HFFc6 (cell line): ENCODE measurements around the gene VAT1. TPM values are rescaled to one million over a fixed set of nuclear protein-coding genes. Genes with fewer than 3 reads are reported as not detected.

ENCODE experiments used
- DNase-seq: peaks from one replicate; pipeline ENCODE4 v3.0.0-alpha.2; 2018
- H3K27ac Mint-ChIP-seq: 2 replicates; pipeline ENCODE4 v1.8.0; 2020; ENCODE audit warnings: mild to moderate bottlenecking, mixed read lengths
- H3K27me3 Mint-ChIP-seq: 2 replicates; pipeline ENCODE4 v1.8.0; 2021; ENCODE audit warnings: mild to moderate bottlenecking, moderate library complexity, mixed read lengths; ENCODE audit not compliant: insufficient read depth
- H3K36me3 Mint-ChIP-seq: 2 replicates; pipeline ENCODE4 v1.8.0; 2021; ENCODE audit warnings: low read depth, mixed read lengths
- H3K4me1 Mint-ChIP-seq: 2 replicates; pipeline ENCODE4 v1.8.0; 2020; ENCODE audit warnings: low read depth, mixed read lengths
- H3K4me3 Mint-ChIP-seq: 2 replicates; pipeline ENCODE4 v1.8.0; 2020; ENCODE audit warnings: mild to moderate bottlenecking, moderate library complexity, mixed read lengths
- H3K9me3 Mint-ChIP-seq: 2 replicates; pipeline ENCODE4 v1.8.0; 2020; ENCODE audit warnings: mild to moderate bottlenecking, mixed read lengths
- total RNA-seq, 6 experiments: library from RNA; stranded (reverse); fragmentation: NEBNext Ultra II Directional; extraction: Animal tissue kit (Norgen Biotek cat#: 25700); gene quantifications; 2 replicates in 1 of 6; 3 replicates in 5 of 6; pipeline ENCODE4 v1.2.3, GENCODE V29; 2021
- TF ChIP-seq, protein P1 (sequence below): fragments of 200-600 bp; sonication (generic); IDR thresholded peaks from 2 replicates; pipeline ENCODE4 v1.5.0; 2021; ENCODE audit warnings: antibody characterized with exemption, mild to moderate bottlenecking

Gene VAT1
- total RNA-seq, 6 experiments from 2014 or later, result 150 to 274 (median 244) TPM

DNA sequence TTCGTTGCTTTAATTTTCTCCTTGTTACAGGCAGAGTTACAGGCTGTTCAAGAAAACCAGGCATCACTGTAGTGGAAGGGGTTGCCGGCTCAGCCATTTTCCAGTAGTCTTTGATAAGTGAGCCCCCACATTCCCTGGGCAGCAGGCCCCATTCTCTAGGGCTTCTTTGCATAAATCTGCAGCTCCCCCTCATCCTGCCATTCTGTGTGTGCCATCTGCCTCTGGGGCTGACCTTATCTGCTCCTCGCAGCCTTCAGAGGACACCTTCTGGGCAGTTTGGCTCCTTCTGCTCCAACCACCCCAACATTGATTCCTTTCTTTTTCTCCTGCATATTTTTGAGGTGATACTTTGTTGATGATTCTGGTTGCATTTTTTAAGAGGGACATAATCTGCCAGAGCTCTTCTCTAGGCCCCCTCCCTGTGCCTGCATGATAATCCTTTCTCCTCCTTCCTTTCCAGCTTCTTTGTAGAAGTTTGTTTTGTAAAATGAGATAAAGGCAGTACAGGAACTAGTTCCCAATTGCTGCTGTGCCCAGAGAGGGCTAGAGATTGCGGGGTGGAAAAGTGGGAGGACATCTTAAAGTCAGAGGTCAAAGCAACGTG lies 19.9 kb upstream of the VAT1 start:
- no peaks in the 10 kb centered on the region; the same call in 1 of the 2 replicates for H3K27me3 Mint-ChIP-seq
- TF ChIP-seq, protein P1, sequence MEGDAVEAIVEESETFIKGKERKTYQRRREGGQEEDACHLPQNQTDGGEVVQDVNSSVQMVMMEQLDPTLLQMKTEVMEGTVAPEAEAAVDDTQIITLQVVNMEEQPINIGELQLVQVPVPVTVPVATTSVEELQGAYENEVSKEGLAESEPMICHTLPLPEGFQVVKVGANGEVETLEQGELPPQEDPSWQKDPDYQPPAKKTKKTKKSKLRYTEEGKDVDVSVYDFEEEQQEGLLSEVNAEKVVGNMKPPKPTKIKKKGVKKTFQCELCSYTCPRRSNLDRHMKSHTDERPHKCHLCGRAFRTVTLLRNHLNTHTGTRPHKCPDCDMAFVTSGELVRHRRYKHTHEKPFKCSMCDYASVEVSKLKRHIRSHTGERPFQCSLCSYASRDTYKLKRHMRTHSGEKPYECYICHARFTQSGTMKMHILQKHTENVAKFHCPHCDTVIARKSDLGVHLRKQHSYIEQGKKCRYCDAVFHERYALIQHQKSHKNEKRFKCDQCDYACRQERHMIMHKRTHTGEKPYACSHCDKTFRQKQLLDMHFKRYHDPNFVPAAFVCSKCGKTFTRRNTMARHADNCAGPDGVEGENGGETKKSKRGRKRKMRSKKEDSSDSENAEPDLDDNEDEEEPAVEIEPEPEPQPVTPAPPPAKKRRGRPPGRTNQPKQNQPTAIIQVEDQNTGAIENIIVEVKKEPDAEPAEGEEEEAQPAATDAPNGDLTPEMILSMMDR, result no peak
- no peaks in the 10 kb centered on the region for H3K36me3 Mint-ChIP-seq
- no peak for DNase-seq
- H3K4me1 Mint-ChIP-seq, result peaks cover 21% of the 10 kb centered on the region
- no peaks in the 10 kb centered on the region for H3K9me3 Mint-ChIP-seq
- no peak overlapping the region for H3K27ac Mint-ChIP-seq
- H3K4me3 Mint-ChIP-seq, result no peak overlapping the region

DNA sequence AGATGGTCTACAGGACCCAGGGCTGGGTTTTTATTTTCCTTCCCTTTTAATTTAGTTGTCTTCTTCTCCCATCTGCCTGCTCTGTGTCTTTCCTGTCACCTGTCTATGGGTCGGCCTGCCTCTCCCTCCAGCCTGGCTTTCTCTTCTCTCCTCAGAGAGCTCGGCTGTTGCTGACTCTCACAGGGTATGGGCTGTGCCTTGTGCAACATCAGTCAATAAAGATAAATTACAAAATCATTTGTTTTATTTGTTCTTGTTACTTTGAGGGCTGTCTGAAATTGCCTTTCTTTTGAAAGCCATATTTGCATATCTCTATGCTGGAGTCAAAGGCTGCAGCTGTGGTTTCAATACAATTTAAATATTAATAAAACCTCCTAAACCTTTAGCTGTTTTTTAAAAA lies 18.5 kb upstream of the VAT1 start:
- no peak for DNase-seq
- no peak overlapping the region for H3K27ac Mint-ChIP-seq
- H3K27me3 Mint-ChIP-seq, result no peaks in the 10 kb centered on the region; the same call in 1 of the 2 replicates
- TF ChIP-seq, protein P1, result no peak
- no peak overlapping the region for H3K4me3 Mint-ChIP-seq
- H3K9me3 Mint-ChIP-seq, result no peaks in the 10 kb centered on the region
- no peaks in the 10 kb centered on the region for H3K36me3 Mint-ChIP-seq
- H3K4me1 Mint-ChIP-seq, result peaks cover 21% of the 10 kb centered on the region

DNA sequence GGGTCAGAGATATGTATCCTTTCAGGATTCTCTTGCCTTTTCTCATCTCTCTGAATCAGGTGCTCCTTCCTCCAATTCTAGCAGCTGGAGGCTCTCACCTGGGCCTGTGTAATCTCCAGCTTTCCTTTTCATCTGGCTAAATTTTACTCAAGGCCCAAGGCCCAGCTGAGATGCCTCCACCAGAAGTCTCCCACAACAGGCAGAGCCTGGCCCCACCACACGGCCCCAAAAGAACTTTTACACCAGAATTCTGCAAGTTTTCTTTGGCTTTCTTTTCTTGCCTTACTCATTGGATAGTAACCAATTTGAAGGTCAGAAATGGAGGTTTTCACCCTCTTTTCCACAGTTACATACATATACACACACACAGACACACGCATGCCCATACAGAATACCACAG lies 17.5 kb upstream of the VAT1 start:
- Mint-ChIP-seq H3K27me3 (no peaks in the 10 kb centered on the region; the same call in 1 of the 2 replicates), H3K9me3 (no peaks in the 10 kb centered on the region), H3K4me3 (no peak overlapping the region), H3K36me3 (no peaks in the 10 kb centered on the region), H3K27ac (no peak overlapping the region), H3K4me1 (peaks cover 21% of the 10 kb centered on the region)
- TF ChIP-seq, protein P1, result no peak
- DNase-seq, result no peak

DNA sequence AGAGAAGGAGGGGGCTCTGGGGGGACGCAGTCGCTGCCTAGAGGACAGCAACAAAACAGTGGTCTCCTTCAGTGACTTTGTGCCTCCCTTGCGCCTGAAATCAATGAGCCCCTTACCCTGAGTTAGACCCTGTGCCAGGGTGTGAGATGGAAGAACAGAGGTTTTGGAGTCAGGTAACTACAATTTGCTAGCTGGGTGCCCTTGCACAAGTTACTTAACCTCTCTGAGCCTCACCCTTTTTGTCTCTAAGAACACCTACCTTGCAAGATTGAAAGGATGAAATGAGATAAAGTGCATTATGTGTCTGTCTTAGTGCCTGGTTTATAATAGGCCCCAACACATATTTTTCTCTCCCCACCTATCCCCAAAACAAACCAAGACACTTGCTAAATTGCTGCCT lies 12.7 kb upstream of the VAT1 start:
- H3K27ac Mint-ChIP-seq, result no peak overlapping the region
- H3K9me3 Mint-ChIP-seq, result no peaks in the 10 kb centered on the region
- TF ChIP-seq, protein P1, result no peak
- no peak overlapping the region for H3K4me3 Mint-ChIP-seq
- H3K36me3 Mint-ChIP-seq, result no peaks in the 10 kb centered on the region
- H3K27me3 Mint-ChIP-seq, result peaks cover 1% of the 10 kb centered on the region
- no peak for DNase-seq
- H3K4me1 Mint-ChIP-seq, result no peaks in the 10 kb centered on the region

DNA sequence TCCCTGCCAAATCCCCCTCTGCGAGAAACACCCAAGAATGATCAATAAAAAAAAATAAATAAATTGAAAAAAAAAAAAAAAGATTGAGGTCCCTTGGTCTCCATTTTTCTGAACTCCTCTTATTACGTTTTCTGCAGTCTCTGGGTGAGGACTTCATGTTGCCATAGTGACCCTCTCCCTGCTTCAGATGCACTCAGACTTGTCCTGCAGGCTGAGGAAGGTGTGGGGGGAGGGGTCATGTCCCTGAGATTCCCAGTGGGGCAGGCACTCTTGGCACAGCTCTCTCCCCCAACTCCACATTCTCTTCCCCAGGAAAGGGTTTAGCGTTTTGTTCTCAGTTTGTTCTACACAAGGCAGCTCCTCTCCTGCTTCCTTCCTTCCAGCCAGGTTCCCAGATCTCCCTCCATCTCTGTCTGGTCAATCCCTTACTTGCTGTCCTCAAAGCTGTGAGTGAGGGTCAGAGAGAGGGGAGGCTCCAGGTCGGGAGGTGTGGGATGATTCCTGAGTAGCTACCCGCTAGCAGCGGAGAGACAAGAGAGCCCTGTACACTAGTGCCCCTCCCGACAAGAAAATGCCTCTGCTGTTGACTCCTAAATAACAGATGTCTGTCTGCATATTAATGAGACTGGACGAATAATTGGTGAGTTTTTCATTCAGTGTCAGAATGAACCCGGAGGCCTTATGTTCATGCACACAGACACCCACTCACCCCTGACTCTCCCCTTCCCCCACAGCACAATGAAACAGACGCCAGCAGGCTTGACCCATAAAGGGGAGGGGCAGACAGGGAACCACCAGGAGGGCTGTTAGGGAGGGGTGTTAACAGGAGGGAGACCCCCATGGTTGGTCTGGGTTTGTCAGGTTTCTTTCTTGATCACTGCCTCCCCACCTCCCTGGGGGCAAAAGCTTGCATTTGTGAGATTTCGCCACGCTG lies 12.0 kb upstream of the VAT1 start:
- TF ChIP-seq, protein P1, result no peak
- no peaks in the 10 kb centered on the region for H3K9me3 Mint-ChIP-seq
- H3K27ac Mint-ChIP-seq, result no peak overlapping the region
- H3K27me3 Mint-ChIP-seq, result peaks cover 1% of the 10 kb centered on the region
- H3K4me1 Mint-ChIP-seq, result no peaks in the 10 kb centered on the region
- H3K4me3 Mint-ChIP-seq, result no peak overlapping the region
- no peaks in the 10 kb centered on the region for H3K36me3 Mint-ChIP-seq
- no peak for DNase-seq
